KMS-11 (cell line): ENCODE measurements around the gene TSPEAR.
"Not testable (repeated sequence)": the region's sequence is repeated elsewhere in the genome, so short reads cannot be mapped to it uniquely, and the experiment has no call there.

Experiments
- H2AFZ ChIP-seq: fragments of 200-600 bp; sonication (generic); 2 replicates; pipeline ENCODE4 v1.6.1; 2016; ENCODE audit warnings: antibody characterized with exemption, mixed run types, low read depth
- H3K27ac ChIP-seq: fragments of 200-600 bp; sonication (generic); 2 replicates; pipeline ENCODE4 v1.6.1; 2016; ENCODE audit warnings: mild to moderate bottlenecking, mixed run types
- H3K27me3 ChIP-seq: fragments of 200-600 bp; sonication (generic); 2 replicates; pipeline ENCODE4 v1.6.1; 2017; ENCODE audit warnings: mild to moderate bottlenecking, low read depth, mixed run types, moderate library complexity; ENCODE audit not compliant: insufficient read depth
- H3K36me3 ChIP-seq: fragments of 200-600 bp; sonication (generic); 2 replicates; pipeline ENCODE4 v1.6.1; 2017; ENCODE audit warnings: mild to moderate bottlenecking, mixed run types; ENCODE audit not compliant: insufficient read depth
- H3K4me1 ChIP-seq: fragments of 200-600 bp; sonication (generic); 2 replicates; pipeline ENCODE4 v1.6.1; 2016; ENCODE audit warnings: mild to moderate bottlenecking, low read depth, mixed run types; ENCODE audit not compliant: poor library complexity, severe bottlenecking
- H3K4me2 ChIP-seq: fragments of 200-600 bp; sonication (generic); 2 replicates; pipeline ENCODE4 v1.7.0; 2016; ENCODE audit warnings: mild to moderate bottlenecking, mixed run types
- H3K4me3 ChIP-seq: fragments of 200-600 bp; sonication (generic); IDR thresholded peaks from 2 replicates; pipeline ENCODE4 v1.6.1; 2017; ENCODE audit warnings: low read depth, low read length, mixed read lengths; ENCODE audit not compliant: insufficient read depth
- H3K79me2 ChIP-seq: fragments of 200-600 bp; sonication (generic); 2 replicates; pipeline ENCODE4 v1.6.1; 2016; ENCODE audit warnings: low read depth, mixed run types; ENCODE audit not compliant: insufficient read depth
- H3K9ac ChIP-seq: fragments of 200-600 bp; sonication (generic); 2 replicates; pipeline ENCODE4 v1.6.1; 2016; ENCODE audit warnings: mild to moderate bottlenecking, mixed run types
- H4K20me1 ChIP-seq: fragments of 200-600 bp; sonication (generic); 2 replicates; pipeline ENCODE4 v1.6.1; 2016; ENCODE audit warnings: mild to moderate bottlenecking, mixed run types; ENCODE audit not compliant: insufficient read depth
- TF ChIP-seq, protein P1 (sequence below): fragments of 200-600 bp; sonication (generic); conservative IDR thresholded peaks from 2 replicates; pipeline ENCODE4 v1.6.1; 2017; ENCODE audit warnings: low read depth, mild to moderate bottlenecking, antibody characterized with exemption, low read length, moderate library complexity, mixed read lengths

Gene TSPEAR

DNA sequence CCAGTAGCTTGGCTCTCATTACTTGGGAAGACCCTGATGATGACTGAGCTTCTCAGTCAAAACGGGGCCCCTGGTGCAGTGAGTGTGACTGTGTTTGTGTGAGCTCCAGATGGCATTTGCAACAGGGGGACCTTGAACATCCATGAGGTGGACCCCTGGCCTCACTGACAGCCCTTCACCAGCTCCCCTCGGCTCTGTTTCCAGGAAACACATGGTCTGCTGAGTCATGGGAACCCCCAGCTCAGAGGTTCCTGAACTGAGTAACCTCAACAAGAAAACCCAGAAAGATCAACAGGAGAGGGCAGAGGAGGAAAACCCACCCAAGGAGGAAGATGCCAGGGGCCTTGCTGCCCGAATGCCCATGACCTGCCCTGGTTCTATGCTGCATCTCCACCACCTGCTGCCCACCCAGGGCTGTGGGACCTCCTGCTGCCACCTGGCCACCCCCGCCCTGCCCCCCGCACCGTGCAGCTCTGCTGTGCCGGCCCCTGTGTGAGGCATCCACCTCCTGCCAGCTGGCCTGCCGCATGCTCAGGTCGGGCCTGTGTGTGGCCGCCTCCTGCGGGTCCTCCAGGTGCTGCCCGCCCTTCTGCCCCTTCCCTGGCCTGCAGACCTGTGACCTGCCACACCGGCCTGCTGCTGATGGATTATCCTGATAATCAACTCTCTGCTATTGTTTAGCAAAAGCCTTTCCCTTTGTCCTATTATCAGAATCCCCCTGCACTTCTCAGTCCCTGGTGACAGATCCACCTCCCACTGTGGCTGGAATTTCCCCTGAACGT lies 25.2 kb downstream of the TSPEAR start:
- H3K9ac ChIP-seq, result no peak overlapping the region
- no peak overlapping the region for H3K4me3 ChIP-seq
- H3K36me3 ChIP-seq, result no peaks in the 10 kb centered on the region
- H2AFZ ChIP-seq, result no peak overlapping the region
- no peaks in the 10 kb centered on the region for H3K79me2 ChIP-seq
- H4K20me1 ChIP-seq, result no peaks in the 10 kb centered on the region
- H3K4me2 ChIP-seq, result no peak overlapping the region
- peaks cover 41% of the 10 kb centered on the region; the same call in 1 of the 2 replicates for H3K27me3 ChIP-seq
- H3K27ac ChIP-seq, result no peak overlapping the region
- H3K4me1 ChIP-seq, result no peaks in the 10 kb centered on the region
- TF ChIP-seq, protein P1, sequence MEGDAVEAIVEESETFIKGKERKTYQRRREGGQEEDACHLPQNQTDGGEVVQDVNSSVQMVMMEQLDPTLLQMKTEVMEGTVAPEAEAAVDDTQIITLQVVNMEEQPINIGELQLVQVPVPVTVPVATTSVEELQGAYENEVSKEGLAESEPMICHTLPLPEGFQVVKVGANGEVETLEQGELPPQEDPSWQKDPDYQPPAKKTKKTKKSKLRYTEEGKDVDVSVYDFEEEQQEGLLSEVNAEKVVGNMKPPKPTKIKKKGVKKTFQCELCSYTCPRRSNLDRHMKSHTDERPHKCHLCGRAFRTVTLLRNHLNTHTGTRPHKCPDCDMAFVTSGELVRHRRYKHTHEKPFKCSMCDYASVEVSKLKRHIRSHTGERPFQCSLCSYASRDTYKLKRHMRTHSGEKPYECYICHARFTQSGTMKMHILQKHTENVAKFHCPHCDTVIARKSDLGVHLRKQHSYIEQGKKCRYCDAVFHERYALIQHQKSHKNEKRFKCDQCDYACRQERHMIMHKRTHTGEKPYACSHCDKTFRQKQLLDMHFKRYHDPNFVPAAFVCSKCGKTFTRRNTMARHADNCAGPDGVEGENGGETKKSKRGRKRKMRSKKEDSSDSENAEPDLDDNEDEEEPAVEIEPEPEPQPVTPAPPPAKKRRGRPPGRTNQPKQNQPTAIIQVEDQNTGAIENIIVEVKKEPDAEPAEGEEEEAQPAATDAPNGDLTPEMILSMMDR, result no peak

DNA sequence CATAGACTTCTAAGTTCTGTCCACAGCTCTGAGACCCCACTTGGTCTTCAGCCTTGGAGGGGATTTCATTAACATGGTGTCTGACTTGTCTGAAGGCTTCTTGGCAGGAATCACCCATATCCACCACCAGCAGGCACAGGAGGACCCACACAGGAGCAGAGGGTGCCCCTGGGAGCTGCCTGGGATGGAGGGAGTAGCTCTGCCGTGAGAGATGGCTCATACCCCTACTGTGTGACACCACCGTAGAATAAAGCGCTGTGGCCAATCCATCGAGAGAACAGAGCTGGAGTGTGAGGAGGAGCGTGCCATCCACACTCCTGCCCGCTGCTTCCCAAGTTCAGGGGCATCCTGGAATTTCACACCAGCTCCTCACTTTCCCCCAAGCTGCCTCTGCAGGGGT lies 26.3 kb downstream of the TSPEAR start:
- H3K4me1 ChIP-seq, H3K4me2 ChIP-seq, H3K79me2 ChIP-seq, H3K36me3 ChIP-seq, H3K4me3 ChIP-seq, H3K27ac ChIP-seq, H2AFZ ChIP-seq, H3K9ac ChIP-seq, H4K20me1 ChIP-seq: not testable (repeated sequence)
- peaks cover 51% of the 10 kb centered on the region; the same call in 1 of the 2 replicates for H3K27me3 ChIP-seq

DNA sequence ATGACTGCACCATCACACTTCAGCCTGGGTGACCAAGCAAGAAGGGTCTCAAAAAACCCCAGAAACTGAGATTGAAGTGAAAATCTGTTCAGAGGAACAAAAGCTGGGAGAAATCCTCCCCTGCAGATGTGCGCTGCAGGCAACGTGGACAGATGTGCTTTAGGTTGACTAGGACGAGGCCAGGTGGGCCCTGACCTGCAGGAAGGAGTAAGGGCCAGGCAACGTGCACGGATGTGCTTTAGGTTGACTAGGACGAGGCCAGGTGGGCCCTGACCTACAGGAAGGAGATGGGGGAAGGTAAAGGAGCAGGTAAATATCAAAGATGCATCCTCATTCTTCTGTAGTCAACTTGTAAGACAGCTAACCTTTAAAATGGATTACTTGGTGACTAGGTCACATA lies 26.9 kb downstream of the TSPEAR start:
- Histone ChIP-seq H3K9ac (no peak overlapping the region), H2AFZ (no peak overlapping the region), H3K27me3 (peaks cover 57% of the 10 kb centered on the region; the same call in 1 of the 2 replicates), H3K4me3 (no peak overlapping the region), H3K36me3 (no peaks in the 10 kb centered on the region), H4K20me1 (no peaks in the 10 kb centered on the region), H3K4me2 (no peak overlapping the region), H3K4me1 (no peaks in the 10 kb centered on the region), H3K27ac (no peak overlapping the region), H3K79me2 (no peaks in the 10 kb centered on the region)
- TF ChIP-seq, protein P1, result no peak

DNA sequence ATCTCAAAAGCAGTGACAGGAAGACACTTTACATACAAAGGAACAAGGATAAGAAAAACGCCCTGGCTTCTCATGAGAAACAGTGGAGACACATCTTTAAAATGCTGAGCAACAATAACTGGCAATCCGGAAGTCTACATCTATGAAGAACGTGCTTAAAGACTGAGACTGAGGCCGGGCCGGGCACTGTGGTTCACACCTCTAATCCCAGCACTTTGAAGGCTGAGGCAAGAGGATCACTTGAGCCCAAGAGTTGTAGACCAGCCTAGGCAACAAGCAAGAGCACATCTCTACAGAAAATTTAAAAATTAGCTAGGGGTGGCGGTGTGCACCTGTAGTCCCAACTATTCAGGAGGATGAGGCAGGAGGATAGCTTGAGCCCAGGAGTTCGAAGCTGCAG lies 27.3 kb downstream of the TSPEAR start:
- Histone ChIP-seq H3K36me3 (no peaks in the 10 kb centered on the region), H4K20me1 (no peaks in the 10 kb centered on the region), H3K27ac (no peak overlapping the region), H3K27me3 (peaks cover 61% of the 10 kb centered on the region; the same call in 1 of the 2 replicates), H2AFZ (no peak overlapping the region), H3K79me2 (no peaks in the 10 kb centered on the region), H3K9ac (no peak overlapping the region), H3K4me1 (no peaks in the 10 kb centered on the region), H3K4me3 (no peak overlapping the region), H3K4me2 (no peak overlapping the region)
- TF ChIP-seq, protein P1, result no peak

DNA sequence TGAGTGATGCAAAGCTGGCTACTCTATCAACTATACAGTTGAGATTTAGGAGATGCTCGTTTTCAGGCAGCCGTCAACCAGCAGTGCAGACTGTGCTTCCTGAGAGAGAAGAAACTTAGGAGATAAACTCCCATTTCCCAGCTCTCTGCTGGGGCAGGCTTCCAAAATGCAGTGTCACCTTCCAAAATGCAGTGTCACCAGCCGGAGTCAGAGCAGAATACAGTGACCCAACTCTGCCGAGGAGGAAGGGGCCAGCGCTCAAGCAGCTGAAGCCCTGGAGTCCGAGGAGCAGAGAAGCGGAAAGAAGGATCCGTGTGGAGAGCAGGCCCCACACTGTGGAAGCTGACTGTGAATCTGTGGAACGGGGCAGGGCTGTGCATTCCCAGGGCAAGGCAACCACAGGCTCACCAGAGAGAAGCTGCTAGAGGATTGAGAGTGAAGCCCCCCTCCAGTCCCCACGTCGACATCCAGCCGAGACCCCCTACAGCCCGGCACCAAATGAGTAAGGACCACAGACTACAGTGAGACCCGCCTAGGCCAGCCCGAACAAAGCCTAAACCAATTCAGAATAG lies 28.7 kb downstream of the TSPEAR start:
- Histone ChIP-seq H3K4me1 (no peaks in the 10 kb centered on the region), H3K27me3 (peaks cover 64% of the 10 kb centered on the region; the same call in 1 of the 2 replicates), H4K20me1 (no peaks in the 10 kb centered on the region)

More for the DNA sequence above, 28.7 kb downstream of the TSPEAR start:
- no peak overlapping the region for H3K4me2 ChIP-seq
- H3K79me2 ChIP-seq, result no peaks in the 10 kb centered on the region
- H3K9ac ChIP-seq, result no peak overlapping the region
- H3K4me3 ChIP-seq, result no peak overlapping the region
- H3K27ac ChIP-seq, result no peak overlapping the region
- H2AFZ ChIP-seq, result no peak overlapping the region
- TF ChIP-seq, protein P1, result no peak
- no peaks in the 10 kb centered on the region for H3K36me3 ChIP-seq
